DOHH2 (cell line): ENCODE data around the gene TMTC3.

Experiments
- CTCF ChIP-seq: fragments of 200-600 bp; sonication (generic); IDR thresholded peaks from one replicate; pipeline ENCODE4 v1.5.1; 2014; ENCODE audit warnings: antibody characterized with exemption, mild to moderate bottlenecking, low read depth, low read length; ENCODE audit not compliant: poor library complexity, severe bottlenecking
- EZH2phosphoT487 ChIP-seq: fragments of 200-600 bp; sonication (generic); IDR thresholded peaks from 2 replicates; pipeline ENCODE4 v1.6.1; 2017; ENCODE audit warnings: borderline replicate concordance, mild to moderate bottlenecking, antibody characterized with exemption, low read length, moderate library complexity, mixed read lengths

GRCh38 chr12:88167384-88167783 is 25.3 kb downstream of the TMTC3 start:
- TF ChIP-seq CTCF (no peak), EZH2phosphoT487 (no peak)
